ENCODE data around the gene NUPR1.
"Not testable (repeated sequence)": the region's sequence is repeated elsewhere in the genome, so short reads cannot be mapped to it uniquely, and the experiment has no call there.

The NUPR1 gene

DNA sequence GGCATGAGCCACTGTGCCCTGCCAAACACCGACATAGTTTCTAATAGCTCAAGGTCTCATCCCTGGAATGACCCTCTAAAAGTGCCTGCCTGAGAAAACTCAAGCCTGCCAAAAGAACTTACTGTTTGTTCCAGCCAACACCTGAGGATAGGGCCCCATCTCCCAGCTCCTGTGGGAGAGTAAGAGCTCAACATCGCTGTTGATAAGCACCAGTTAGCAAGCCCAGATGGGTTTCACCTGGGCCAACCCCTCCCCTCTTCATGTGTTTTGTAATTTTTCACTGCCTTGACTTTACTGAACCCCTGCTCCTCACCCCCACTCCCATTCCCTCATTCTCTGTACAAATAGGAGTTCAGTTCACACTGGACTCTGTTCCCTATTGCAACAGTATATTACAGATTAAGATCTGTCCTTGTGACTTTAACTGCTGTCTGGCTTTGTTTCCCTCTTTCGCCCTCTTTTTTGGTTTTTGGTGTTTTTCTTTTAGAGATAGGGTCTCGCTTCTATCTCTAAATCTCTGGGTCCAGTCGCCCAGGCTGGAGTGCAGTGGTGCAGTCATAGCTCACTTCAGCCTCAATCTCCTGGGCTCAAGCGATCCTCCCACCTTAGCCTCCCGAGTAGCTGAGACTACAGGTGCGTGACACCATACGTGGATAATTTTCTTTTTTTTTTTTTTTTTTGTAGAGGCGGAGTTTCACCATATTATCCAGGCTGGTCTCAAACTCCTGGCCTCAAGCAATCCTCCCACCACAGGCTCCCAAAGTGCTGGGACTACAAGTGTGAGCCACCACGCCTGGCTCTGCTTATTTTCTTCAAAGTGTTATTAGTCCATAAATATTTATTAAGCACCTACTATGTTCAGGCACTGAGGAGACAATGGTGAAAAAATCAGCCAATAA lies 12.3 kb downstream of the NUPR1 start:
- no peak for DNase-seq

DNA sequence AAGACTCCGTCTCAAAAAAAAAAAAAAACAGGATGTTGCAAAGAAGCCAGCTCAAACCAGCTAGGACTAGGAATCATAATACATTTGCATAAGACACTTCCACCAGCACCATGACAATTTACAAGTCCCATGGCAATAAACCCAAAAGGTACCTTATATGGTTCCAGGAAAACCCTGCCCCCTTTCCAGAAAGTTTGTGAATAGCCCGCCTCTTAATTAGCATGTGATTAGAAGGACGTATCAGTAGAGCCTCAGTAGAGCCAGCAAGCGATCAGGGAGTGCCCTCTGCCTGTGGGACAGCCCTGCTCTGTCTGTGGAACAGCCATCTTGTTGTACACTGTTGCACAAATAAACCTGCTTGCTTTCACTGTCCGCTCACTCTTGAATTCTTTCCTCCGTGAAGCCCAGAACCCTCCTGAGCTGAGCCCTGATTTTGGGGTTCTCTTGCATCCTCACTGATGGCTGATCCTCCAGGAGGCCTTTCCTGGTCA lies 14.0 kb downstream of the NUPR1 start:
- no peak for DNase-seq

DNA sequence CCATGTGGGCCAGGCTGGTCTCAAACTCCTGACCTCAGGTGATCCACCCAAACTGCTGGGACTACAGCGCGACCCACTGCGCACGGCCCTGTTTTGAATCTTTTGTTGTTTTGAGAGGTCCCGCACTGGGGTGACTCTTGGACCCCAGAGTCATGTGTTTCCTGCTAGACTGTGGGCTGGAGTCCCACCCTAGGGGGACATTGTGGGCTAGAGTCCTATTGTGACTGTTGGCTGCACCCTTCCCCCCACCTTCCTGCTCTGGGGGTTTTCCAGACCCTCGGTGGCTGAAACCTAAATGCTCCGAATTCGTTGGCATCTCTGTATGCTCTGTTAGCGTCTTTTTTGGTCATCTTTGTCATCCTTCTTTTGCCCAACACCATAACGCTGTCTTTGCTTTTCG lies 16.0 kb downstream of the NUPR1 start:
- no peak for DNase-seq

DNA sequence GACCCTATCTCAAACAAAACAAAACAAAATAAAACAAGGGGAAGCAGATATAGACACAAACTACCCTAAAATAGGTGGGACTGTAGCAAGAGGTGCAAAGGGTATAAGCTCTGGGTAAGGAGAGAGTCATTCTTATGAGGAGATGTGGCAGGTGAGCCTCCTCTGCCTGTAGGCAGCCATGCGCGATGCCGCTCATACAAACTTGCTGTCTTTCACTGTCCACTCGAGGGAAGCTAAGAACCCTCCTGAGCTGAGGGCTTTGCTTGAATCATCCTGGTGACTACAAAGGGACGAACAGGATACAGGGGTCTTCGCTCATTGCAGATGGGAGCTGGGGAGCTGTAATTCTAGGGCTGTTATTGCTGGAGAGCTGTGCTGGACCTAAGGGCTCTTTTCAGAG lies 17.3 kb downstream of the NUPR1 start:
- no peak for DNase-seq

DNA sequence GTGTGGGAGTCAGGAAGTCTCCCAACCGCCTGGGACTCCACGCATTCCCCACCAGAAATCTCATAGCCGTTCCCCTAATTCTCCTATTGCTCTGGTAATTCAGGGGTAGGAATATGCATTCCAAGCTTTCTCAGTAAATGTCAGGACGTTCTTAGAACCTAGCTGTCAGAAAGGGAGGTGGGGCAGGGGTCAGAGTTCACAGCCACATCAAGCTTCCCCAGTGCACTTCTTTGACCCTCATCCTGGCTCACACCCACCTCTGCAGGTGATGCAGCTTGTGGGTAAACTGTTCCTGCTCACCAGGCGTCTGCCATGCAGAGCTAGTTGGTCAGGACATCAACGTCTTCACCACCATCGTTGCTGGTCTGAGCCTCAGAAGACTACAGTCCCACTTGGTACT lies 18.1 kb downstream of the NUPR1 start:
- DNase-seq, result no peak

DNA sequence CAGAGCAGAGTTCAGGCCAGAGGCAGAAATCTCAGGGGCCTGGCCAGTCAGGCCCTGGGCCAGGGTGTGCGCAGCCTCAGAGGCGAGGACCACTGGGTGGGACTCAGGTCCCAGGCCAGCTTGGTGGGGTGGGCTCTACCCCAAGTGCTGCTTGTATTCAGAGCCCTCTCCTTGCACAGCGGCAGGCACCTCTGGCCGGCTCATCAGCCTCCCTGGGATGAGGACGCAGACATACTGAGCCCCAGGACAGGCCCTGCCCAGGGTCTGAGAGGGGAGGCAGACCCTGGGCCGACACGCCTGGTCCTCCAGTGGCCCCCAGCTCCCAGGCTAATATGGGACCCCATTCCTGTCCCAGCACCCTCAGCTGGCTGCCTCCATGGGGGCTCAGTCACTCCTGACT lies 24.5 kb downstream of the NUPR1 start:
- no peak for DNase-seq

DNA sequence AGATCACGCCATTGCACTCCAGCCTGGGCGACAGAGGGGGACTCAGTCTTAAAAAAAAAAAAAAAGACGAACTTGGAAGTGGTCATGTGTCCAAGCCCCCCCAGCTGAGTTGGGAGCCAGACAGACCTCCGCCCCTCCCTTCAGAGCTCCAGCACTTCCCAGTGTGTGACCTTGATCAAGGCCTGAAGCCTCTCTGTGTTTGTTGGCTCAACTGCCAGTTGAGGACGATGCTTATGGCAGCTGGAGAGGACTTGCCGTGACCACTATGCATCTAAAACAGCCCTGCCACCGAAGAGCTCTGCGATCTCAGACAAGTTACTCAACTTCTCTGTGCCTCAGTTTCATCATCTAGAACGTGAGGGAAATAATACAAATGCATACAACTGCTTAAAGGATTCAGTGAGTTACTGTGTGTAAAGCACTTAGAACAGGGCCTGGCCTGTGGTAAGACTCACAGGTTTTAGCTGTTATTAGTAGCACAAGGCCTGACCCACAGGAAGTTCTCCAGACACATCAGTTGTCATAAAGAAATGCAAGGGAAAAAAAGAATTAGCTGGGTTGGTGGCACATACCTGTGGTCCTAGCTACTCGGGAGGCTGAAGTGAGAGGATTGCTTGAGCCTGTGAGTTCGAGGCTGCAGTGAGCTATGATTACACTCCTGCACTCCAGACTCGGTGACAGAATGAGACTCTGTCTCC lies 25.1 kb downstream of the NUPR1 start:
- DNase-seq, result no peak

DNA sequence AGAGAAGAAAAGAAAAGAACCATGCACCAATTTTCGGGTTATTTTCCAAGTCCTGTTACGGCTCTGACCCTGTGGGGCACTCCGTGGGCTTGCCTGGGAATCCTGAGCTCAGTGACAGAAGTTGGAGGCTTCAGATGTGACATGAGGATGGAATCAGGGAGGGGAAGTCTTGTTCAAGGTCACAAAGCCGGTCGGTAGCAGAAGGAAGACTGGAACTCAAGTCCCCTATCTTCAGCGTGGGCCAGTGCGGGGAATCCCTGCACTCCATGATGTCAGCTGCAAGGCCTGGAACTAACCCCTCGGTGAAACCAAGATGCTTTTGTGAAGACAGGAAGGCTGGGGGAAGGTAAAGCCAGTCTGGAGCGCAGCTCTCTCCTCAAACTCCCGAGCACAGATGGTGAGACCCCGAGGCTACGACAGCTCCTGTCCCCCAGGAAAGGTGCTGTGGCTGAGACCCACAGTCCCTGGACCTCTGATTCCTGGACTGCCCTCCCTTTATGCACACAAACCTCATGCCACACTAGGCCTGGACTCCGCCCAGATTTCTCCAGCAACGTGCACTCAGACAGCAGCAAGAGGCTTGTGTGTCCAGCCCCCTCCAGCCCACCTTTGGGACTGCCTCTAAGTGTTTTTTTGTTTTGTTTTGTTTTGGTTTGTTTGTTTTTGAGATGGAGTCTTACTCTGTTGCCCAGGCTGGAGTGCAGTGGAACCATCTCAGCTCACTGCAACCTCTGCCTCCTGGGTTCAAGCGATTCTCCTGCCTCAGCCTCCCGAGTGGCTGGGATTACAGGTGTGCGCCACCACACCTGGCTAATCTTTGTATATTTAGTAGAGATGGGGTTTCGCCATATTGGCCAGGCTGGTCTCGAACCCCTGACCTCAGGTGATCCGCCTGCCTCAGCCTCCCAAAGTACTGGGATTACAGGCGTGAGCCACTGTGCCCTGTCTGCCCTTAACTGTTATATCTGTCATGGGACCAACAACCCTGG lies 26.7 kb downstream of the NUPR1 start:
- no peak for DNase-seq

DNA sequence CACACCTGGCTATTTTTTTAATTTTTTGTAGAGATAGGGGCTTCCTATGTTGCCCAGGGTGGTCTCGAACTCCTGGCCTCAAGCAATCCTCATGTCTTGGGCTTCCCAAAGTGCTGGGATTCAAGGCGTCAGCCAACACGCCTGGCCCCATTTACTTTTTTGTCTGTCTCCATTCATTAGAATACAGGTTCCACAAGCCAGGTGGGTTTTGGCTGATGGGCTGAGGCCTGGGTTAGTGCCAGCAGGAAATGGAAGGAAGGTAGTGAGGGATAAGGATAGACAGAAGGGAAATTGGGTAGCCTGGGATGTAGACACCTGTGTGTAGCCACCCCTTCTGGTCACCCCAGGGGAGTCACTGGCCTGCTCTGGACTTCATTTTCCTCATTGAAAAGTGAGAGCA lies 27.7 kb downstream of the NUPR1 start:
- DNase-seq, result no peak

DNA sequence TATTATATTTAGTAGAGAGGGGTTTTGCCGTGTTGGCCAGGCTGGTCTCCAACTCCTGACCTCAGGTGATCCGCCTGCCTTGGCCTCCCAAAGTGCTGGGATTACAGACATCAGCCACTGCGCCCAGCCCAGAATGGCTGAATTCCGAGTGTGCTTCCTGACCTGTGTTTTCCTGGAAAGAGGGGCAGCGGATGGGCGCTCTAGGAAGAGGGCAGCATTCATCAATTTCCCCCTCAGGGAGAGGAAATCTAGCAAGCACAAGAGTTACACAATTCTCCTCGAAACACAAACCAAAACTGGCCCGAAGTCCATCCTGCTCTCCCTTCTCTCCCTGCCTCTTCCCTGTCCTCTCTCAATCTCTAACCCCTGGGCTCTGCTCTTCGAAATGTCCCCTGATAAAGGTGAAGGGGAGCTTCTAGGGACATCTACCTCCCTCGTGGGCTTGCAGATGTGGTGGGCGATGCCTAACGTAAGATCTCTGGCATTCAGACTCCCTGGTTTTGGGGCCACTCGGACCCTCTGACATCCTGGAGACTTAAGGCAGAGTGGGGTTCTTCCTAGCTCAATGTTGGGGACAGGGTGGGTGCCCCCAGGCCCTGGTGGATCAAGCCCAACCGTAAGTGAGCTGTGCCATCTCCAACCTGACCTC lies 33.2 kb downstream of the NUPR1 start:
- no peak for DNase-seq

DNA sequence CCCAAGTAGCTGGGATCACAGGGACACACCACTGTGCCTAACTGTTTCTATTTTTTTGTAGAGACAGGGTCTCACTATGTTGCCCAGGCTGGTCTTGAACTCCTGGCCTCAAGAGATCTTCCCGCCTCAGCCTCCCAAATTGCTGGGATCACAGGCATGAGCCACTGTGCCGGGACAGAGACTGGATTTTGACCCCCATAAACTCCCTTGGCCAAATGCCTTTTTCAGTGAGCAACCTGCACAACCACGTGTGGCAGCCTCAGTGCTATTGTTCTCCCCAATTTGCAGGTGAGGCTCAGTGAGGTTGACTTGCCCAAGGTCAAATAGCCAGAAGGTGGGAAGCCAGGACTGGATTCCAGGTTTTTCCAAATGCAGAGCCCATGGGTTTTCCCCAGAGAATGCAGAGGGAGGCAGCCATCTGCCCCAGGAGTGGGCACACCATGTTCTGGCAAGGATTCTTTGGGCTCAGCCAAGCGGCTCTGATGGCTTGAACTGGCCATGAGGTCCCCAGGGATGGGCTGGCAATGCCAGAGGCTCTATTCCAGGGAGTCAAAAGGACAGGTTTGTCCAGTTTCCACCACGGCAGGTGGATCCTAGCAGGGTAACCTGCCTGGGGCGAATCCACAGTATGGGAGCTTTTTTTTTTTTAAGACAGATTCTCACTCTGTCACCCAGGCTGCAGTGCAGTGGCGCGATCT lies 33.9 kb downstream of the NUPR1 start:
- DNase-seq, result no peak

DNA sequence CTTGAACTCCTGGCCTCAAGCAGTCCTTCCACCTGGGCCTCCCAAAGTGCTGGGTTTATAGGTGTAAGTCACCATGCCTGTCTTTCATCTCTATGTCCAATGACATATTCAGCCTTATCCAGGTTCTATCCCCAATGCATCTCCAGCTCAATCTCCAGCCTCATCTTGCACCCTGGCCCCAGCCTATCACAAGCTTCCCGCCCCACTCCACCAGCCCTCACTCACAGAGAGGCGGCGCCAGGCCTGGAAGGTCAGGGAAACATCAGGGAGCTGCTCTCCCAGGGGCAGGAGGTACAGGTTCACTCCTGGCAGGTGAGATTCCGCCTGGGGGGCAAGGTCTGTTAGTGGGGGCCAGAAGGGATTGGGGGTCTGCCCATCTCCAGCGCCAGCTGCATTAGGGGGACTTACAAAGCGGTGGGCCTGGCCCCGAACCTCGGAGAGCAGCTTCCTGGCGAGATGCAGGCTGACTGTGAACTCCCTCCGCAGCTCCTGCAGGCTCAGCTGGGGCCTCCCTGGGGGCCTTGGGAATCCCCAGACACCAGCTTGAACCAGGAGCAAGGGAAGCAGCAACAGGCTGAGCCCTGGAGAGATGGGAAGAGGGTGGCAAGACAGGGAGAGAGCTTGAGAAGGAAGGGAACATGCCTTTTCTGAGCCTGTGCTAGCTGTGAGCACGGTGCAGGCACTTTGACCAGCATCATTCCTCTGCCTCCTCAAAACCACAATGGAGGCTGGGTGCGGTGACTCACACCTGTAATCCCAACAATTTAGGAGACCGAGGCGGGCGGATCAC lies 35.1 kb downstream of the NUPR1 start:
- DNase-seq, result no peak

DNA sequence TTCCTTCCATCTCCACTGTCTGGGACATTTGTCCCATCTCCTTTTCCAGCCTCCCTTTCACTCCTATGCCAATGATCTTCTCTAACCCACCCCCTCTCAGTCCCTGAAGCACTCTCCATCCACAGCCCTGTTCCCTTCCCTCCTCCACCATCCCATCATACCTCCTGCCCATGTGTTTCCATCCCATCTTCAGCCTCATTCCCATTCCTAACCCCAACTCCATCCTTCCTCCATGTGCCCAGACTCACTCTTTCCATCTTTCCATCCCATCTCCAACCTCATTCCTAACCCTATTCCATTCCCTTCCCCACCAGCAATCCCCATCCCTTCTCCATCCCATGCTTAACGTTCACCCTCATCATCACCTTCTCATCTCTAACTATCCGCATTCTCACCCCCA lies 36.5 kb downstream of the NUPR1 start:
- DNase-seq, result no peak

DNA sequence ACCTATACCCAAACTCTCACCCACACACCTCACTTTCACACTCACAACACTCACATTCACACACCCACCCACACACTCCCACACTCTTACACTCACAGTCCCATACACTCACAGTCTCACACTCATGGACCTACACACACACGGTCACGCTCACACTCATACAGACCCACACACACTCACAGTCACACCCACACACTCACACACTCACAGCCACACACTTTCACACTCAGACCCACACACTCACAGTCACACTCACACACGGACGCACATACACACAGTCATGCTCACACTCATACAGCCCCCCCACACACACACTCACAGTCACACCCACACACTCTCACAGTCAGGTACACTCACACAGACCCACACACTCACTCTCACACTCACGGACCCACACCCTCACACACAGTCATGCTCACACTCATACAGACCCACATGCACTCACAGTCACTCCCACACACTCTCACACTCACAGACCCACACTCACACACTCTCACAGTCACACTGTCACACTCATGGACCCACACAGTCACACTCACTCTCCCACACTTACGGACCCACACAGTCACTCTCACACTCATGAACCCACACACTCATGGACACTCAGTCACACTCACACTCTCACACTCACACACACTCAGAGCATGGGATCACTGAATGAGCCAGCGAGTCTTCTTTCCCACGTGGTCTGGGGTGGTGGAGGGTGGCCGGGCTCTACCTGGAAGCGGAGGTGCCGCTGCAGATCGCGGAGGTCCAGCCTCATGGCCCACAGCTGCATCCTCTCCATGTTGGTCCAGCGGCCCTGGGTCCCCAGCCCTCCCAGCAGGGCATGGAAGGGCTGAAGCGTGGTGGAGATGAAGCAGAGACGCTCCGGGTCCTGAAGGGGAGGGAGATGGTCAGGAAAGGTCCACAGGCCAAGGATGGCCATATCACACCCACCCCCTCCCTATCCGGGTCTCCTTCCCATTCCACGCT lies 37.2 kb downstream of the NUPR1 start:
- no peak for DNase-seq

DNA sequence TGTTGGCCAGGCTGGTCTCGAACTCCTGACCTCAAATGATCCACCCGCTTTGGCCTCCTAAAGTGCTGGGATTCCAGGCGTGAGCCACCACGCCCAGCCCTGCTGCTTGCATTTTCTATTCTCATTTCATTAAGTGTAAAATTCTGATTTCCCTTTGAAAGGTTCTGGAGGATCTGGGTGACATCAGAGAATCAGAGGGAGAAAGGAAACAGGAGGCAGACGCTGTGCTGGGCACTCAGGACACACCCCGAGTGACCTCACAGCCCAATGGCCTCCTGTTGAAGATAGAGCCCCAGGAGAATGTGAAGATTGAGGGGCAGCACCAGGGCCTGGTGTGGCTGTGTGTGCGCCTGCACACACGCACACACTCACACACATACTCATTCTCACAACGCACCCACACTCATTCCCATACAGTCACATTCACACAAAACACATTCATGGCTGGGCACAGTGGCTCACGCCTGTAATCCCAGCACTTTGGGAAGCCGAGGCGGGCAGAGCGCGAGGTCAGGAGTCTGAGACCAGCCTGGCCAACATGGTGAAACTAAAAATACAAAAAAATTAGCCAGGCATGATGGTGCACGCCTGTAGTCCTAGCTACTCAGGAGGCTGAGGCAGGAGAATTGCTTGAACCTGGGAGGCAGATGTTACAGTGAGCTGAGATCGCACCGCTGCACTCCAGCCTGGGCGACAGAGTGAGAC lies 38.1 kb downstream of the NUPR1 start:
- DNase-seq, result not testable (repeated sequence)

DNA sequence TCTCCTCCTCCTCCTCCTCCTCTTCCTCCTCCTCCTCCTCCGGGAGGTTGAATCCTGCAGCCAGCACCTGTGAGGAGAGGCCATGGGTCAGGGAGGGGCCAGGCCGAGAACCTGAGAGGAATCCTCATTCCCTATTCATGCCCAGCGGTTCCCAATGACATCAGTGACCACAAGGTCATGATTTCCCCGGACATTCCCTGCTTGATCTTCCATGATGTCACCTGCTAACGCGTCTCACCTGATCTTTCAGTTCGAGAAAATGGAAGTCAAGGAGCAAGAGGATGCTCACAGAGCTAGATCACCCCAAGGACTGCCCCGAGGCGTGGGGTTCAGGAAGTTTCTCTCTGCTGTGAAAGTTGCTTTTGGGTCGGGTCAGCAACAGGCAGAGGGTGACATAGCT lies 38.9 kb downstream of the NUPR1 start:
- DNase-seq, result no peak

DNA sequence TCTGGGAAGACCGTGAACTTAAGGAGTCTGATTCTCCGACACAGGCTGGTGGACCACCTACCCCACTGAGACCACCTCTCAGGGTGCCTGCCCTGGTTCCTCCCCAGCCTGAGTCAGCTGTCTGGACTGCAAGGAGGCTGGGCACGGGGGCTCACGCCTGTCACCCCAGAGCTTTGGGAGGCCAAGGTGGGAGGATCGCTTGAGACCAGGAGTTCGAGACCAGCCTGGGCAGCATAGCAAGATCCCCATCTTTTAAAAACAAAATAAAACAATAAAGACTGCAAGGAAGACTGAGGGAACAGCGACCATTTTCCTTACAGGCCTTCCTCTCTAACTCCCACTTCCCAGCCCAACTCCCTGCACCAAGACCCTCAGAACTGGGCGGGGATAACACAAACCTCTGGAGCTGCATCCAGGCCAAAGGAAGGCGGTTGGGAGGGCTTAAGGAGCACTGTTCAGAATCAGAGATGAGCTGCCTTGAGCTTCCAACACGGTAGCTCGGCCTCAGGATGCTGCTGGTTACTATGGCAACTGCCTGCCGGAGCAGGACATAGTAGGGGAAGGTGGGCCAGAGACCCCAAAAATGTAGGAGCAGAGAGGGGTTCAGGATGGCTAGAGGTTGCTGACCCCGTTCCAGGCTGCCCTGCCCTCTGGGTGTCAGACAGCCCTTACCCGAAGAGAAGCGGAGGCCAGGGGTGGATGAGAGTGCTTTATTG lies 40.0 kb downstream of the NUPR1 start:
- no peak for DNase-seq

DNA sequence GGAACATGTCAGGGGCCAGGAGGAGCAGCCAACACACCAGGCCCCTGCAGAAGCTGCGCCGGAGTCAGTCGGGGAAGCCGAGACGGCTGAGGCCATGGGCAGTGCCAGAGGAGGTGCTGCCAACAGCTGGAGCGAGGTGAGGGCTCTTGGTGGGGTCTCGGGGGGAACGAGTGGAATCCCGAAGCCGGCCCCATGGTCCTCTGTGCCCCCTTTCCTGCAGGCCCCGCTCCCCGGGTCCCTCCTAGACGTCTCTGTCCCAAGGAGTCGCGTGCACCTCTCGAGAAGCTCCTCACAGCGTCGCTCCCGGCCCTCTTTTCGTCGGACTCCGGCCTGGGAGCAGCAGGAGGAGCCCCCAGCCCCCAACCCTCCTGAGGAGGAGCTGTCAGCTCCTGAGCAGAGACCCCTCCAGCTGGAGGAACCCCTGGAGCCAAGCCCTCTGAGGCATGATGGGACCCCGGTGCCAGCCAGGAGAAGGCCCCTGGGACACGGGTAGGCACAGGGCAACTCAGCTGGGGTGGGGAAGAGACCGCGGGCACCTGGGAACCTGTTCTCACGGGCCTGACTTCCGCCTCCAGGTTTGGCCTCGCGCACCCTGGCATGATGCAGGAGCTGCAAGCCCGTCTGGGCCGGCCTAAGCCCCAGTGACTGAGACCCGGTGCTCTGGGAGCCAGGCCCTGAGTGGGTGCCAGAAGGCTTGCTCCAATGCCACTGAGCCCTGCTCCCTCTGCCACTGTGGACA lies 40.7 kb downstream of the NUPR1 start:
- no peak for DNase-seq

Measured in KG1 (cell line).